Sigmoid colon (tissue), 4 donors: ENCODE results near the gene FAM193A.

Experiments used
- EP300 ChIP-seq, 4 donors: sonication (generic); formaldehyde crosslinking; IDR thresholded peaks; one replicate each; pipeline ENCODE4 v1.6.1; 2017; ENCODE audit warnings: antibody characterized with exemption in 4 of 4
- POLR2AphosphoS5 ChIP-seq, 4 donors: sonication (generic); formaldehyde crosslinking; IDR thresholded peaks; one replicate each; pipeline ENCODE4 v1.6.1; 2017; ENCODE audit warnings: antibody characterized with exemption in 4 of 4
- TF ChIP-seq, protein P1 (sequence below), 4 experiments: fragments of 450-650 bp in 3 of 4; fragments of 200-600 bp in 1 of 4; IDR thresholded peaks; one replicate each; pipeline ENCODE4 v1.5.1; 2016 to 2019; ENCODE audit warnings: antibody characterized with exemption in 4 of 4, mild to moderate bottlenecking in 3 of 4, moderate library complexity in 2 of 4

DNA sequence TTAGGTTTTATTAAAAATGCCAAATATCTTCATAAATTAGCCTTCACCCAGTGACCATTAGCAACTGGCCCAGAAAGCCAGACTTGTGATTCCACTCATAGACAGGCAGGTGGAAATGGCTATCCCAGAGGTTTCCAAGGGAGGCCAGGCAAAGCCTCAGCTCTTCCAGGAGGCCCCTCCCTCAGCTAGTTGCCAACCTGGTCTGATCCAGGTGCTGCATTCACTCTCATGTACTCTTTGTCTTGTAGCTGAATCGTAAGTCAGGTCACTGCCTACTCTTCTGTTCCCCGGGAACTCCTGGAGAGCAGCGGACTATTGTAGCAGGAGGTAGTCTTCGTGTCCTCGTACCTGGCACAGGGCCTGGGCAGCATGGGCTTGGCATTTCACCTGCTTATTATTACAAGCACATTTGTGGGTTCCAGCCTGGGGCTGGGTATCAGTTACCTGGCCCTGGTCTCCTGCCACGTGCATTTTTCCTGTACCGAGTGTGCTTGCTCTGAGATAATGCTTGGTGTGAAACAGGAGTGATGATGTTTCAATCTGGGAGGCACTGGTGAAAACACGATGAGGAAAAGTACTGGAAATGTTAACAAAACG is 101.6 kb downstream of the FAM193A start:
- TF ChIP-seq POLR2AphosphoS5 (IDR thresholded peaks at IDR 0.05) (no peak), EP300 (IDR thresholded peaks at IDR 0.05) (no peak)
- TF ChIP-seq, protein P1, sequence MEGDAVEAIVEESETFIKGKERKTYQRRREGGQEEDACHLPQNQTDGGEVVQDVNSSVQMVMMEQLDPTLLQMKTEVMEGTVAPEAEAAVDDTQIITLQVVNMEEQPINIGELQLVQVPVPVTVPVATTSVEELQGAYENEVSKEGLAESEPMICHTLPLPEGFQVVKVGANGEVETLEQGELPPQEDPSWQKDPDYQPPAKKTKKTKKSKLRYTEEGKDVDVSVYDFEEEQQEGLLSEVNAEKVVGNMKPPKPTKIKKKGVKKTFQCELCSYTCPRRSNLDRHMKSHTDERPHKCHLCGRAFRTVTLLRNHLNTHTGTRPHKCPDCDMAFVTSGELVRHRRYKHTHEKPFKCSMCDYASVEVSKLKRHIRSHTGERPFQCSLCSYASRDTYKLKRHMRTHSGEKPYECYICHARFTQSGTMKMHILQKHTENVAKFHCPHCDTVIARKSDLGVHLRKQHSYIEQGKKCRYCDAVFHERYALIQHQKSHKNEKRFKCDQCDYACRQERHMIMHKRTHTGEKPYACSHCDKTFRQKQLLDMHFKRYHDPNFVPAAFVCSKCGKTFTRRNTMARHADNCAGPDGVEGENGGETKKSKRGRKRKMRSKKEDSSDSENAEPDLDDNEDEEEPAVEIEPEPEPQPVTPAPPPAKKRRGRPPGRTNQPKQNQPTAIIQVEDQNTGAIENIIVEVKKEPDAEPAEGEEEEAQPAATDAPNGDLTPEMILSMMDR (IDR thresholded peaks at IDR 0.05), result no peak
